Mesodermal cell (in vitro differentiated cells): ENCODE measurements around the gene SLC22A13.

ENCODE experiments used
- H3K27ac ChIP-seq: 2 replicates; pipeline ENCODE4 v1.7.0; 2013; ENCODE audit warnings: mild to moderate bottlenecking, low read depth, low read length, moderate library complexity; ENCODE audit not compliant: severe bottlenecking
- H3K36me3 ChIP-seq: 2 replicates; pipeline ENCODE4 v1.7.1; 2013; ENCODE audit warnings: mild to moderate bottlenecking, low read length, moderate library complexity; ENCODE audit not compliant: control insufficient read depth, insufficient read depth
- H3K4me1 ChIP-seq: one replicate; pipeline ENCODE4 v1.7.1; 2013; ENCODE audit warnings: mild to moderate bottlenecking, low read length; ENCODE audit not compliant: insufficient read depth, control insufficient read depth, poor library complexity, severe bottlenecking
- H3K4me3 ChIP-seq: 2 replicates; pipeline ENCODE4 v1.7.0; 2013; ENCODE audit warnings: low read length, control low read depth, mild to moderate bottlenecking; ENCODE audit not compliant: insufficient read depth, poor library complexity, severe bottlenecking; ENCODE audit errors: extremely low read depth
- H3K9me3 ChIP-seq: 2 replicates; pipeline ENCODE4 v1.7.1; 2013; ENCODE audit warnings: mild to moderate bottlenecking, low read length, moderate library complexity; ENCODE audit not compliant: control insufficient read depth
- WGBS, 2 experiments: methylation state at CpG; one replicate each; pipeline ENCODE4 v1.1.5; 2013; ENCODE audit warnings: missing lambda C conversion rate in 2 of 2; ENCODE audit not compliant: insufficient coverage in 2 of 2; 5-methylcytosine and 5-hydroxymethylcytosine counted together

The SLC22A13 gene

DNA sequence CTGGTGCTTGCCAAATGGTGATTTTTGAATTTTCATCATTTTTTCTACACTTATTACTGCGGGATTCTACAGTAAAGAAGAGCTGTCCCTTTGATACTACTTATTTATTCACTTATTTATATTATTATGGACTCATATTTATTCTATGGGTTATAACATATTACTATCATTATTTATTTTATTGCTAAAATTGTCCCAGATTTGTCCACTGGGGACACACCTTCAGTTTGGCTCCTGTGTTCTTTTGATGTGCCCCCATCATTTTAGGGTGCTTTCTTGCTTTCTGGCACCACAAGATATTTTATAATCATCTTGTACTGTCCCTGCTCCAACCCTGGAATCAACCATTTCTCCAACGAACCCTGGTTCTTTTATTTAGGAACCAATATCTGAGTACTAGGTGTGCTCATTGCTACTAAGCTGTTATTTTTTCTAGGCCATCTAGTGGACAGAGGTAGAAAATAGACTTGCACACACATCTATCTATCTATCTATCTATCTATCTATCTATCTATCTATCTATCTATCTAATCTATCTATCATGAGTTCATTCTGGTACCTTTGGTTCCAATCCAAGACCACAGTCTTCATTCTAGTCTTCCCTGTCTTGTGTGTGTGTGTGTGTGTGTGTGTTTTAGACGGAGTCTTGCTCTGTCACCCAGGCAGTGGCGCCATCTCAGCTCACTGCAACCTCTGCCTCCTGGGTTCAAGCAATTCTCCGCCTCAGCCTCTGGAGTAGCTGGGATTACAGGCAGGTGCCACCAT, 32.5 kb downstream of the SLC22A13 start:
- no peaks in the 10 kb centered on the region for H3K36me3 ChIP-seq
- no peaks in the 10 kb centered on the region for H3K4me1 ChIP-seq
- H3K9me3 ChIP-seq = no peaks in the 10 kb centered on the region
- H3K4me3 ChIP-seq = no peak overlapping the region
- 75 to 77% methylated on average over 2 of the region's 5 CpGs for WGBS, 2 experiments
- H3K27ac ChIP-seq = no peak overlapping the region

DNA sequence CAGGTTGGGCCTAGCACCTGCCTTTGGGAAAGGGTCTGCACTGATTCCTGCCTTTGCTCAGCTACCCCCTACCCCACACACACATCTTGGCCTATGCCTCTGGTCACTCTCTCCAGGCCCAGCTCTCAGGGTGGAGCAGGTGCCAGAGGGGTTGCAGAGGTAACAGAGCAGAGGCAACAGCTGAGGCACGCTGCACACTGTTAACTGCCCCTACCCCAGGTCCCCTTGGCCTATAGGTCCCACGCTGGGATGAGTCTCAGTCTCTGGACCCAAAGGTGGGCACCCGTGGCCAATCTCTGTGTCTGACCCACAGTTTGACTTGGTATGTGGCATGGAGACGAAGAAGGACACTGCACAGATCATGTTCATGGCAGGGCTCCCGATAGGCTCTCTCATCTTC, 41.3 kb downstream of the SLC22A13 start:
- 93 to 94% methylated on average over 3 to 5 of the region's 5 CpGs for WGBS, 2 experiments
- H3K4me1 ChIP-seq = no peaks in the 10 kb centered on the region
- no peaks in the 10 kb centered on the region for H3K36me3 ChIP-seq
- H3K9me3 ChIP-seq = no peaks in the 10 kb centered on the region
- H3K4me3 ChIP-seq = no peak overlapping the region
- H3K27ac ChIP-seq = no peak overlapping the region

DNA sequence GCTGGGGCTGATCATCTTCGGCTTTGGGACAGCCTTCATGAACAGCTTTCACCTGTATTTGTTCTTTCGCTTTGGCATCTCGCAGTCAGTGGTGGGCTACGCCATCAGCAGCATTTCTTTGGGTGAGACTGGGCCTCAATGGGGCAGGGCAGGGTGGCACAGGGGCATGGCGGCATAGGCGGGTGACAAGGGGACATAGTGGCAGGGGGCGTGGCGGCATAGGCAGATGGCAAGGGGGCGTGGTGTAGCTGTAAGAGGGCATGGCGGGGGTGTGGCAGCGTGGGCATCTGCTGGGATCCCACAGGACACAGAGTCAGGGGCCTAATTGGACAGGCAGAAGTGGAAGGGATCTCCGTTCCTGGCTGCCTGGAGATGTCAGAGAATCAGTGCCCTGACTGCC, 42.0 kb downstream of the SLC22A13 start:
- Histone ChIP-seq H3K27ac (no peak overlapping the region), H3K9me3 (no peaks in the 10 kb centered on the region), H3K4me1 (no peaks in the 10 kb centered on the region), H3K36me3 (no peaks in the 10 kb centered on the region), H3K4me3 (no peak overlapping the region)
- WGBS, 2 experiments = 88 to 94% methylated on average over 6 to 12 of the region's 12 CpGs

DNA sequence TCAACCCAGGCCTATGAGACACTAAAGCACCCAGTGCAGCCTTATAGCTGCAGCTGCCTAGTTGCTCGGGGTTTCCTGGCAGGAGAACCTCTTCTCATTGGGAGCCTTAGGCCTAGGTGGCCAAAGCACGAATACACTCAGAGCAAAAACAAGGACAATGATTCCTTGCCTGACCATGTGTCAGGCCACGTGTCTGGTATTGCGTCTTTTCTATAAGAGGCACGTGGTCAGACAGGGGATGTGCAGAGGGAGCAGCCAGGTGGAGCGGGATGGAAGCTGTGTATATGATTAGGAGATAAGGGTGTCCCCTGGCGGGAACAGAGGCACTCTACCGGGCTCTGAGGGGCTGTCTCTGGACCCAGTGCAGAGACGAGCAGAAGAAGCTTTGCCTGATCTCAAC, 42.8 kb downstream of the SLC22A13 start:
- no peaks in the 10 kb centered on the region for H3K36me3 ChIP-seq
- WGBS, 2 experiments = 89 to 93% methylated on average over 9 of the region's 9 CpGs
- no peak overlapping the region for H3K4me3 ChIP-seq

DNA sequence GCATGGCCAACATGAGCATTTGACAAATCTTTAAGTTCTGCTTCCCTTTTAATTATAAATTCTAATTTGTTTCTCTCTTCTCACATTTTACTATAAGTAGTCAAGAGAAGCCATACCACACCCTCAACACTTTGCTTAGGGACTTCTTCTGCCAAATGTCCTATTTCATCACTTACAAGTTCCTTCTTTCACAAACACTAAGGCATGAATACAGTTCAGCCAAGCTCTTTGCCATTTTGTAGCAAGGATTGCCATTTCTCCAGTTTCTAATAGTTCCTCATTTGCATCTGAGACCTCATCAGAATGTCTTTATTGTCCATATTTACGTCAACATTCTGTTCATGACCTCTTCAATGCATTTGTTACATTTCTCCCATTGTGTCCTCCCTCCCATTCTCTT, 45.9 kb downstream of the SLC22A13 start:
- no peaks in the 10 kb centered on the region for H3K36me3 ChIP-seq
- H3K9me3 ChIP-seq = no peaks in the 10 kb centered on the region
- no peak overlapping the region for H3K4me3 ChIP-seq
- WGBS, 2 experiments = 91 to 100% methylated on average over 1 of the region's 1 CpG
- no peak overlapping the region for H3K27ac ChIP-seq
- H3K4me1 ChIP-seq = peaks cover 10% of the 10 kb centered on the region

More for the DNA sequence above, 42.8 kb downstream of the SLC22A13 start:
- no peak overlapping the region for H3K27ac ChIP-seq
- H3K4me1 ChIP-seq = no peaks in the 10 kb centered on the region
- H3K9me3 ChIP-seq = no peaks in the 10 kb centered on the region

DNA sequence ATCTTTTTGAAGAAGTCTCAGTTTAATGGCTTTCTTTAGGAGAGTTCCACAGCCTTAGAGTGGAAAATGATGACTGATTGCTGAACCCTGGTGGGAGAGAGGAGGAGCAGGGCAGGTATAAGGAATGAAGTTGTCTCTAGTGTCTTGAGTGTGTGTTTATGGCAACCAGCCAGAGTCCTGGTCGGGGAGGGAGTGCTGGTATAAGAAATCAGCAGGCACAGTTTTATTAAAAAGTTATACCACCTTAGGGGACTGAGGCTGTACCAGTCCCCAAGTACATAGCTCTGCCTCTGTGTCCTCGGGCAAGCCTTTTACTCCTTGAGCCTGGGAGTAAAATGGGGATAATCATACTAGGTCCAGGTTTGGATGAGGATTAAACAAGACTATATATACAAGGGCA, 46.3 kb downstream of the SLC22A13 start:
- Histone ChIP-seq H3K9me3 (no peaks in the 10 kb centered on the region), H3K36me3 (no peaks in the 10 kb centered on the region), H3K4me3 (no peak overlapping the region), H3K4me1 (peaks cover 10% of the 10 kb centered on the region), H3K27ac (no peak overlapping the region)
- 63% methylated on average over 1 of the region's 2 CpGs; no CpG with 5 or more reads in 1 of the 2 experiments for WGBS, 2 experiments

DNA sequence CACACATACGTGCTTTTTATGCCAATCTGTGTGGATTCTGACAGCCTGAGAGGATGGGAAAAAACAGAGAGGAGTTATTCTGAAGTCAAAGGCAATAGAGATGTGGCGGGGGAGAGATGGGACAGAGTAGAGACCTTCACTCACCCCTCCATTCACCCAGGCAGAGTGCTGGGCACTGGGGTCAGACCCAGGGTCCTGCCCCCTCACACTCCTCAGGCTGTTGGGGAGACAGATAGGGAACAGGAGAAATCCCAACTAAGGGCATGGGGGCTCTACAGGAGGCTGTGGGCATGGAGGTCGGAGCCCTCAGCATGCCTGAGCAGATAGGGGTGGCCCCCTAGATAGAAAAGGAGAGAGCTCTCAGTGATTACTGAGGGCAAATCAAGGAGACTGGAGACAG, 46.7 kb downstream of the SLC22A13 start:
- H3K36me3 ChIP-seq = no peaks in the 10 kb centered on the region
- H3K9me3 ChIP-seq = no peaks in the 10 kb centered on the region
- H3K4me3 ChIP-seq = no peak overlapping the region
- peaks cover 10% of the 10 kb centered on the region for H3K4me1 ChIP-seq
- H3K27ac ChIP-seq = no peak overlapping the region
- WGBS, 2 experiments = 83 to 100% methylated on average over 1 of the region's 3 CpGs

DNA sequence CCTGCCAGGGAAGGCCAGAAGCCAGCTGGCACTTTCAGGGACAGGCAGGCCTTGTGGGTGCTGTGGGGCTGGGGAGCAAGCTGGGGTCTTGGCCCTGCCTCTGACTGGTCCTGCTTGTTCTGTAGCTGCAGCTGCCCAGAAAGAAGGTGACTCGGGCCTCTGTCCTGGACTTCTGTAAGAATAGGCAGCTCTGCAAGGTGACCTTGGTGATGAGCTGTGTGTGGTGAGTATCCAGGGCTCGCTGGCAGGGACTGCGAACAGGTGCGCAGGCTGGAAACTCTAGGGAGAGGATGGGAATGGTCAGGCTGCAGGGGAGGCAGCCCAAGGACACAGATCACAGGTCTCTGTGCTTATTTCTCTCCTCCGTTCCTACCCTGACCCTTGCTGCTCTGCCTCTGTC, 47.7 kb downstream of the SLC22A13 start:
- Histone ChIP-seq H3K27ac (no peak overlapping the region), H3K4me1 (peaks cover 10% of the 10 kb centered on the region)
- WGBS, 2 experiments = 87 to 100% methylated on average over 4 of the region's 5 CpGs

DNA sequence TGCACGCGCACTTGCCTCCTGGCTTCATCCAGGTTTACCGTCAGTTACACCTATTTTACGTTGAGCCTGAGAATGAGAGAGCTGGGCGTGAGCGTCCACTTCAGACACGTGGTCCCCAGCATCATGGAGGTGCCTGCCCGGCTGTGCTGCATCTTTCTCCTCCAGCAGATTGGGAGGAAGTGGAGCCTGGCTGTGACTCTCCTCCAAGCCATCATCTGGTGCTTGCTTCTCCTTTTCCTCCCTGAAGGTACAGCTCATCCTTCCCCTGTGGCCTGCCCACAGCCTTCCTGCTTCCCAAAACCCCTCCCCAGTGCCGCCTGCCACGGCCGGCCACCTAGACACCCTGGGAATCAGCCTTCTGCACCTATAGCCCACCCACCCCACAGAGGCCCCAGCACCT, 48.1 kb downstream of the SLC22A13 start:
- Histone ChIP-seq H3K9me3 (no peaks in the 10 kb centered on the region), H3K27ac (no peak overlapping the region)
- WGBS, 2 experiments = 86 to 90% methylated on average over 7 to 11 of the region's 11 CpGs

More for the DNA sequence above, 47.7 kb downstream of the SLC22A13 start:
- Histone ChIP-seq H3K4me3 (no peak overlapping the region), H3K36me3 (no peaks in the 10 kb centered on the region), H3K9me3 (no peaks in the 10 kb centered on the region)

DNA sequence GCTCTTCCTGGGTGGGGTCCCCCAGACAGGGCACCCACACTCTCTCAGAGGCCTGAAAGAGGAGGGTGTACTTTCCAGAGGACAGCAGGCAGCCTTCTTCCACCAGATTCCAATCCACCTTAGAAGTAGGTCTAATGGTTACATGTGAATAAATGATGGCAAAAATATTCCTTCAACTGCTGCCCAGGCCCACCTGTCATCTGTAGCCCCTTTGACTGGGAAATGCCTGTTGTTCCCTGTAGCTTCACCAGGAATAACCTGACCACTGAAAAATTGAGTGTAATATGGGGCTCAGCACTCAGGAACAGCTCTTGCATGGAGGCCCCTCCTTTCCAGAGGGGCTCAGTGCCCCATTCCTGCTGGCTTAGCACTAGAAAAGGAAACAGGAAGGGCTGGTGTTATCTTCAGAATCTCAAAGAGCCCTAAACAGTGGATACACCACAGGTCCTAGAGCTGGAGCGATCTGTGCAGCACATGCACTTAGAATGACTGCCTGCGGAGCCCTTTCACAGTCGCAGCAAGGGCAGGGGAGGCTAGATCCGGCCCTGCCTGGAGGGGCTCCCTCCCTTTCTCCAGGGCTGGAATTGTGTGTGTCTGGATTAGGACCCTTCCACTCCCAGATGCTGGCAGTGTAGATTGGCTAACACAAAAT, 48.6 kb downstream of the SLC22A13 start:
- no peak overlapping the region for H3K4me3 ChIP-seq
- H3K36me3 ChIP-seq = no peaks in the 10 kb centered on the region
- 38 to 50% methylated on average over 4 of the region's 4 CpGs for WGBS, 2 experiments
- peaks cover 10% of the 10 kb centered on the region for H3K4me1 ChIP-seq
- peak overlapping the region; percentile 29 for H3K27ac ChIP-seq
- no peaks in the 10 kb centered on the region for H3K9me3 ChIP-seq

More for the DNA sequence above, 48.1 kb downstream of the SLC22A13 start:
- Histone ChIP-seq H3K4me1 (peaks cover 10% of the 10 kb centered on the region), H3K36me3 (no peaks in the 10 kb centered on the region), H3K4me3 (no peak overlapping the region)
